Bronchial epithelial cell (primary cell): ENCODE data around the gene PTMS. TPM values are rescaled to one million over a fixed set of nuclear protein-coding genes. Genes with fewer than 3 reads are reported as not detected.

Source experiments
- DNase-seq: peaks from one replicate; pipeline ENCODE4 v3.0.0-alpha.2; 2010; ENCODE audit warnings: low read depth
- FAIRE-seq: peaks from 2 replicates; lab custom pipeline; 2011; peaks lifted over from hg19 to GRCh38; lab: Jason Lieb, UNC
- H3K27me3 ChIP-seq: 2 replicates; pipeline ENCODE4 v1.5.1; 2011; ENCODE audit warnings: low read length; ENCODE audit not compliant: control insufficient read depth, insufficient read depth
- H3K36me3 ChIP-seq: 2 replicates; pipeline ENCODE4 v1.5.1; 2011; ENCODE audit warnings: low read length; ENCODE audit not compliant: control insufficient read depth, insufficient read depth
- H3K4me3 ChIP-seq: 2 replicates; pipeline ENCODE4 v1.5.1; 2011; ENCODE audit warnings: mild to moderate bottlenecking, low read depth, low read length, control low read depth
- CTCF ChIP-seq: IDR thresholded peaks from 2 replicates; pipeline ENCODE4 v1.5.1; 2011; ENCODE audit warnings: mild to moderate bottlenecking, moderate library complexity, low read length, control low read depth, inconsistent platforms; ENCODE audit not compliant: insufficient read depth, severe bottlenecking
- total RNA-seq: library from RNA; depleted of rRNA; stranded (reverse); fragments of >200 nt; gene quantifications from 2 replicates; pipeline ENCODE4 v1.2.1, GENCODE V29; 2014

PTMS gene
- total RNA-seq, 1 donor from 2014 or later = 17.6 TPM

- no peak overlapping the region for H3K4me3 ChIP-seq
- DNase-seq (no peak), FAIRE-seq (no peak)
- H3K27me3 ChIP-seq = no peaks in the 10 kb centered on the region
- H3K36me3 ChIP-seq = peaks cover 7% of the 10 kb centered on the region
- TF ChIP-seq CTCF = no peak
Observed at GRCh38 chr12:6771509-6772330, 5.6 kb downstream of the PTMS start.

- DNase-seq (no peak), FAIRE-seq (no peak)
- TF ChIP-seq CTCF = no peak
- no peak within 1 kb of the TSS for H3K4me3 ChIP-seq
- H3K36me3 ChIP-seq = peaks cover 7% of the 10 kb centered on the region
- no peaks in the 10 kb centered on the region for H3K27me3 ChIP-seq
Observed at GRCh38 chr12:6772331-6772695, 6.2 kb downstream of the PTMS start, which contains the start of gene LAG3. Gene LAG3, plus strand, starts transcription at chr12:6772520. Its CDS starts 333 bp downstream, at chr12:6772853.

- DNase-seq (no peak), FAIRE-seq (no peak)
- TF ChIP-seq CTCF = no peak
- no peak overlapping the region for H3K4me3 ChIP-seq
- peaks cover 7% of the 10 kb centered on the region for H3K36me3 ChIP-seq
- no peaks in the 10 kb centered on the region for H3K27me3 ChIP-seq
Observed at GRCh38 chr12:6772726-6773589, 6.8 kb downstream of the PTMS start.

GRCh38 chr12:6773590-6774351 is 7.6 kb downstream of the PTMS start:
- H3K27me3 ChIP-seq = no peaks in the 10 kb centered on the region
- FAIRE-seq (no peak), DNase-seq (no peak)
- TF ChIP-seq CTCF = no peak
- peaks cover 7% of the 10 kb centered on the region for H3K36me3 ChIP-seq
- no peak overlapping the region for H3K4me3 ChIP-seq

- Histone ChIP-seq H3K36me3 (peaks cover 6% of the 10 kb centered on the region), H3K27me3 (no peaks in the 10 kb centered on the region), H3K4me3 (no peak overlapping the region)
- FAIRE-seq (no peak), DNase-seq (no peak)
- TF ChIP-seq CTCF = no peak
Observed at GRCh38 chr12:6774499-6775062, 8.4 kb downstream of the PTMS start.
